Body of pancreas (tissue), 4 donors: ENCODE measurements around the gene DMBX1. TPM values are rescaled to one million over a fixed set of nuclear protein-coding genes. Genes with fewer than 3 reads are reported as not detected.

Experiments
- ATAC-seq: fragments of 150-250 bp; one replicate; pipeline ENCODE4 v1.9.1; 2016
- DNase-seq, 4 donors: peaks; one replicate each; pipeline ENCODE4 v3.0.0-alpha.2; 2019
- H3K27ac ChIP-seq, 4 donors: fragments of 200-600 bp; sonication (generic); 1 replicate in 3 of 4; 2 replicates in 1 of 4; pipeline versions ENCODE4 v1.5.1 to v1.6.1; 2016 to 2019; ENCODE audit warnings: mild to moderate bottlenecking in 1 of 4, mixed read lengths in 1 of 4, moderate library complexity in 1 of 4
- H3K27me3 ChIP-seq, 2 donors: fragments of 200-600 bp; sonication (generic); one replicate each; pipeline ENCODE4 v1.6.0; 2016; ENCODE audit warnings: mild to moderate bottlenecking in 1 of 2
- H3K36me3 ChIP-seq, 2 donors: fragments of 200-600 bp; sonication (generic); replicated peaks in 1 of 2; 2 replicates each; pipeline ENCODE4 v1.5.1; 2016; ENCODE audit warnings: low read depth in 2 of 2; ENCODE audit not compliant: insufficient read depth in 1 of 2
- H3K4me1 ChIP-seq: fragments of 200-600 bp; sonication (generic); one replicate; pipeline ENCODE4 v1.6.0; 2016
- H3K4me3 ChIP-seq, 2 donors: fragments of 200-600 bp; sonication (generic); 1 replicate in 1 of 2; 2 replicates in 1 of 2; pipeline ENCODE4 v1.5.1; 2016 to 2019
- H3K9me3 ChIP-seq, 3 donors: fragments of 200-600 bp; sonication (generic); 1 replicate in 2 of 3; 2 replicates in 1 of 3; pipeline ENCODE4 v1.5.1; 2016
- CTCF ChIP-seq, 7 experiments: fragments of 450-650 bp in 4 of 7; fragments of 200-600 bp in 3 of 7; sonication (generic) in 3 of 7; IDR thresholded peaks; one replicate each; pipeline ENCODE4 v1.5.1; 2016 to 2019; ENCODE audit warnings: antibody characterized with exemption in 7 of 7
- POLR2A ChIP-seq, 3 donors: fragments of 450-650 bp; IDR thresholded peaks; one replicate each; pipeline ENCODE4 v1.6.1; 2016; ENCODE audit warnings: antibody characterized with exemption in 3 of 3, mild to moderate bottlenecking in 2 of 3
- WGBS, 2 donors: methylation state at CpG; one replicate each; pipeline ENCODE4 v1.1.5; 2017; 5-methylcytosine and 5-hydroxymethylcytosine counted together
- intact Hi-C: fragments of 100-400 bp; cut with DNase I; formaldehyde crosslinking; loops from one replicate; pipeline ENCODE4 v1.15.1; 2023
- total RNA-seq, 2 donors: library from RNA; depleted of rRNA; stranded (reverse); fragments of >200 nt; gene quantifications; one replicate each; pipeline ENCODE4 v1.1.0, GENCODE V29; 2016

Gene DMBX1
- total RNA-seq, 2 donors from 2014 or later = not detected

DNA sequence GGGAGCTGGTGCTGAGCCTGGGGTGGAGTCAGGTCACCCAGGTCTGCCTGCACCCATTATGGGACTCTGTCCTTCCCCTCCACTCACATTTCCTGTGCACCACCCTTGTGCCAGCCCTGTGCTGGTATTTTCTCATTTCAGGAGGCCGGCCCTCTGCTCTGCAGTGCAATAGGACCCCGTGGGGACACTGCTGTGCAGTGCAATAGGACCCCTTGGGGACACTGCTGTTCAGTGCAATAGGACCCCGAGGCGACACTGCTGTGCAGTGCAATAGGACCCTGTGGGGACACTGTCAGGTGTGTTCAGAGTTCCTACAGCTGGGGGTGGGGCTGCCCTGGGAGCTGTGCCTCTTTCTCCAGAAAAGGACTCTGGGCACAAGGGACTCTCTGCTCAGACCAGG is 36.2 kb upstream of the DMBX1 start:
- Histone ChIP-seq H3K27ac (no peak overlapping the region), H3K36me3 (no peaks in the 10 kb centered on the region), H3K4me3 (no peak overlapping the region), H3K27me3 (no peaks in the 10 kb centered on the region), H3K9me3 (no peaks in the 10 kb centered on the region), H3K4me1 (peaks cover under 1% of the 10 kb centered on the region)
- intact Hi-C loops = no loop called here
- no peak for ATAC-seq
- TF ChIP-seq CTCF (IDR thresholded peaks at IDR 0.05) = no peak
- no peak for TF ChIP-seq POLR2A (IDR thresholded peaks at IDR 0.05)
- 77% methylated on average over 4 of the region's 4 CpGs; no CpG with 5 or more reads in 1 of the 2 donors for WGBS, 2 donors
- DNase-seq = no peak

- Histone ChIP-seq H3K27me3 (no peaks in the 10 kb centered on the region), H3K27ac (no peak overlapping the region), H3K36me3 (no peaks in the 10 kb centered on the region), H3K4me3 (no peak overlapping the region), H3K4me1 (no peaks in the 10 kb centered on the region), H3K9me3 (no peaks in the 10 kb centered on the region)
- WGBS, 2 donors = 91 to 94% methylated on average over 27 of the region's 27 CpGs
- TF ChIP-seq POLR2A (IDR thresholded peaks at IDR 0.05) (no peak), CTCF (IDR thresholded peaks at IDR 0.05) (no peak)
- DNase-seq (no peak), ATAC-seq (no peak)
- intact Hi-C loops = no loop called here
Measured at GRCh38 chr1:46455951-46456350, 33.7 kb upstream of the DMBX1 start.

DNA sequence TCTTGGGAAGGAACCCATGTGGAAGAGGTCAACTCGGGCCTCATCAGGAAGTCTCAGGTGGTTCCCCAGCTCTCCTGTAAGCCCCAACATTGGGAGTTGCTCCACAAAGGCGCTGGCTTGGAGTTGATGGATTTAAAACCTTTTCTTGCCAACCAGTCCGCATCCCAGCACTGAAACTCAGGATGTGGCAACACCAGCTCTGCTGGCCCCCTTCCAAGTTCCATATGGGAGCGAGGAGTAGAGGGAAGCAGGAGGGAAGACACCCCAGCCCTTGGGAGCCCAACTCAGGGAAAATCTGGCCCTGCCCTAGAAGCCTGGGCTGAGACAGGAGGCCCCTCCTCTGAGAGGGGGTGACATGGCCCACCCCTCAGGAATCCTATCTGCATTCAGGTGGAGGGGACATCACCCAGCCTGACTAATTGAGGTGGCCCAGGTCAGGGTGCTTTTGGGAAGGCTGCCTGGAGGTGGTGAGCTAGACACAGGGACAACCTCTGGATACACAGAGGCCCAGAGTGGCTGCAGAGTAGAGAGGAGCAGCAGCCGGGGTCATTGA is 33.1 kb upstream of the DMBX1 start:
- DNase-seq = no peak
- H3K9me3 ChIP-seq = no peaks in the 10 kb centered on the region
- 83 to 87% methylated on average over 3 to 5 of the region's 5 CpGs for WGBS, 2 donors
- no peak overlapping the region for H3K4me3 ChIP-seq
- ATAC-seq = no peak
- no peaks in the 10 kb centered on the region for H3K4me1 ChIP-seq
- TF ChIP-seq CTCF (IDR thresholded peaks at IDR 0.05) (no peak), POLR2A (IDR thresholded peaks at IDR 0.05) (no peak)
- no peaks in the 10 kb centered on the region for H3K27me3 ChIP-seq
- no peaks in the 10 kb centered on the region for H3K36me3 ChIP-seq
- H3K27ac ChIP-seq = no peak overlapping the region
- intact Hi-C loops = no loop called here

- TF ChIP-seq CTCF (IDR thresholded peaks at IDR 0.05) = no peak
- no peak for TF ChIP-seq POLR2A (IDR thresholded peaks at IDR 0.05)
- no peaks in the 10 kb centered on the region for H3K4me1 ChIP-seq
- no peaks in the 10 kb centered on the region for H3K9me3 ChIP-seq
- H3K27me3 ChIP-seq = no peaks in the 10 kb centered on the region
- H3K27ac ChIP-seq = no peak overlapping the region
- WGBS, 2 donors = 81 to 82% methylated on average over 5 to 6 of the region's 6 CpGs
- H3K4me3 ChIP-seq = no peak overlapping the region
- DNase-seq (no peak), ATAC-seq (no peak)
- no peaks in the 10 kb centered on the region for H3K36me3 ChIP-seq
- intact Hi-C loops = no loop called here
Measured at GRCh38 chr1:46457178-46457577, 32.5 kb upstream of the DMBX1 start.

DNA sequence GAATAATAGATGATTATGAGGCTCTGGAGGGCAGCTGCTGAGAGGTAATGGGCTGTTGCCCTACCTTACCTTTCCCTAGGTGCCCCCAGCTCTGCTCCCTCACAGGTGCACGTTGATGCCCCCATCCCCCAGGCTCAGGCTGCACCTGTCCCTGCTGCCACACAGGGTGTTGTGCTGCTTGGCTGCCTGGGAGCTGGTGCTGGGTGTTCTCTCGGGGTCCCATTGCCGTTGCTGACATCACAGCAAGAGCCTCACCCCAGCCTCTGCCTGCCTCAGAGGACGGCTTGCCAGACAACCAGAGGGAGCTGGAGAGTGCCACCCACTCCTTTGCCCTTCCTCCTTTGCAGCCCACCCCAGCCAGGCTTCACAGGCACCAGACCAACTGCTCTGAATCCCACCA is 31.4 kb upstream of the DMBX1 start:
- 51 to 52% methylated on average over 4 of the region's 4 CpGs for WGBS, 2 donors
- Histone ChIP-seq H3K36me3 (no peaks in the 10 kb centered on the region), H3K9me3 (no peaks in the 10 kb centered on the region), H3K4me1 (no peaks in the 10 kb centered on the region), H3K27me3 (no peaks in the 10 kb centered on the region), H3K27ac (no peak overlapping the region), H3K4me3 (no peak overlapping the region)
- TF ChIP-seq POLR2A (IDR thresholded peaks at IDR 0.05) = no peak
- no peak for TF ChIP-seq CTCF (IDR thresholded peaks at IDR 0.05)
- no peak for ATAC-seq
- intact Hi-C loops = no loop called here
- no peak for DNase-seq
